ENCODE data around the gene TNNC2. TPM values are rescaled to one million over a fixed set of nuclear protein-coding genes. Genes with fewer than 3 reads are reported as not detected.

The TNNC2 gene
- total and polyA plus RNA-seq, 2 experiments from 2014 or later = 0.83 TPM; not detected in 1

DNA sequence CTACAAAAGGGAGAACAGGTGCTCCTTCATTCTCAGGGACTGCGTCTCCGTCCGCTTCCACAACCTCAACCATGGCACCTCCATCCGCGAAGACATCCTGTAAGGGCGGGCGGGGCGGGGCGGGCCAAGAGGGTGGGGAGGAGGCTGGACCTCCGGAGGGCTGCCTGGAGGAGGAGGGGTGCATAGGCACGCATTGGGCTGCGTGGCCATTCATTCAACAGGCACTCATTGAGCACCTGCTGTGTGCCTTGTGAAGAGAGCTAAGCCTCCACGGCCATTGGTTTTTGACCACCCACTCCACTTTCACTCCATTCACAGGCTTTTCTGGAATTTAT, 30.7 kb upstream of the TNNC2 start:
- no peaks in the 10 kb centered on the region; the same call in 1 of the 2 replicates for H3K36me3 ChIP-seq (ENCODE audit: low read depth)
- H3K4me2 ChIP-seq (ENCODE audit: unreplicated experiment) = peak overlapping the region; percentile 96
- no peaks in the 10 kb centered on the region for H3K9me2 ChIP-seq (ENCODE audit: insufficient read depth)
- H3K79me2 ChIP-seq (ENCODE audit: insufficient read depth) = peaks cover 44% of the 10 kb centered on the region
- H3K9ac ChIP-seq = peak overlapping the region; percentile 63
- in situ Hi-C loops (cut with MboI) = no loop called here
- H2AFZ ChIP-seq = peak overlapping the region; percentile 97
- H3K27me3 ChIP-seq (replicated peaks; ENCODE audit: insufficient read depth) = no peaks in the 10 kb centered on the region
- H3K27ac ChIP-seq = no peak overlapping the region
- no peaks in the 10 kb centered on the region for H4K20me1 ChIP-seq (ENCODE audit: insufficient read depth)
- peak overlapping the region; percentile 99 for H3K4me3 ChIP-seq
- WGBS, 2 experiments (ENCODE audit: low coverage in 1 of 2, low lambda C conversion rate in 2 of 2, missing lambda C conversion rate in 2 of 2) = 13 to 38% methylated on average over 5 to 12 of the region's 13 CpGs
- TF ChIP-seq EZH2phosphoT487 (IDR thresholded peaks at IDR 0.05; ENCODE audit: insufficient read depth, low read depth) = no peak
- TF ChIP-seq EZH2 (IDR thresholded peaks at IDR 0.05; ENCODE audit: insufficient read depth, poor library complexity, severe bottlenecking) = no peak
- no peaks in the 10 kb centered on the region for H3F3A ChIP-seq (ENCODE audit: insufficient read depth)
- H3K9me3 ChIP-seq (ENCODE audit: low read depth) = no peaks in the 10 kb centered on the region
- peak; percentile 37 for DNase-seq
- peaks cover 18% of the 10 kb centered on the region; the same call in 1 of the 2 replicates for H3K4me1 ChIP-seq (ENCODE audit: insufficient read depth)

DNA sequence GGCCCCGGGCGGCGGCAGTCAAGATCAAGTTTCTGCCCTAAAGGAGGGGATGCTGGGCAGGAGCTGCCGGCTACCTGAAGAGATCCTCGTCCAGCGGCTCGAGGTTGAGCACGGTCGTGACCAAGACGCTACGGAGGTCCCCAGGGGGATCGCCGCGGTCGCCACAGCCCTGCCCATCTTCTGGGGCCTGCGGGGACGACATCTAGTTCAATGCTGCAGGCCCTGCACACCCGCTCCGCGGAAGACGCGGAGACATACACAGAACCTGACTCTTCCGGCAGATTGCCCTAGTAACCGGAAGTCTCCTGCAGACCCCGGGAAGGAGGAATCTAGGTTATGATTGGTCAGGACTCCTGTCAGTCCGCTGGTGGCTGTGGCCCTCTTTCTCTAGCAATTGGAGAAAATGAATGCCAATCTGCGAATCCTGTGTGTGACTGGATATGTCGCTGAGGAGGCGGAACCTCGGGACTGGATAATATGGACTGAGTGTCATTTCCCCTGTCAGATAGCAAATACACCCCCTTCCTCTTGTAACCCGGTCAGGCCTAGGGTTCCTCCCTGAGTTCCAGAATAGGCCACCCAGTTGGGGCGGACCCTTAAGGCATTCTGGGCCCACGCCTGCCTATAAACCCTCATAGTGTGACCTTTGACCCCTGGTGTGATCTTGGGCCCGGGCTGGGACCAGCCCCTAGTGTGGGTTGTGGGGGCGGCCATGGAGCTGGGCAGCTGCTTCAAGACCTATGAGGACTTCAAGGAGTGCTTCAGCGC, 30.2 kb upstream of the TNNC2 start, which contains the start of the genes ACOT8 and ZSWIM3:
Gene ACOT8 (minus strand): TSS at position 279 of the 768 bp plus-strand sequence. CDS start 77 bp downstream, at position 202.
Gene ZSWIM3 (plus strand): TSS at position 501 of the 768 bp plus-strand sequence. CDS start 212 bp downstream, at position 713.
- DNase-seq = peak; percentile 99
- H3K4me1 ChIP-seq (ENCODE audit: insufficient read depth) = peaks cover 18% of the 10 kb centered on the region; the same call in 1 of the 2 replicates
- H2AFZ ChIP-seq = peak within 1 kb of the TSS; percentile 97
- TF ChIP-seq EZH2 (IDR thresholded peaks at IDR 0.05; ENCODE audit: insufficient read depth, poor library complexity, severe bottlenecking) (no peak), EZH2phosphoT487 (IDR thresholded peaks at IDR 0.05; ENCODE audit: insufficient read depth, low read depth) (no peak)
- 1% methylated on average over 30 to 36 of the region's 36 CpGs for WGBS, 2 experiments (ENCODE audit: low coverage in 1 of 2, low lambda C conversion rate in 2 of 2, missing lambda C conversion rate in 2 of 2)
- H3F3A ChIP-seq (ENCODE audit: insufficient read depth) = 0 out of 2 replicates have a peak, but pooled peaks cover 2% of the 10 kb centered on the region
- peak within 1 kb of the TSS; percentile 88 for H3K9ac ChIP-seq
- peaks cover 44% of the 10 kb centered on the region for H3K79me2 ChIP-seq (ENCODE audit: insufficient read depth)
- H4K20me1 ChIP-seq (ENCODE audit: insufficient read depth) = no peaks in the 10 kb centered on the region
- peak within 1 kb of the TSS; percentile 57 for H3K27ac ChIP-seq
- no peaks in the 10 kb centered on the region for H3K9me3 ChIP-seq (ENCODE audit: low read depth)
- no peaks in the 10 kb centered on the region for H3K9me2 ChIP-seq (ENCODE audit: insufficient read depth)
- H3K4me3 ChIP-seq = peak within 1 kb of the TSS; percentile 99
- in situ Hi-C loops (cut with MboI) = no loop called here
- no peaks in the 10 kb centered on the region; the same call in 1 of the 2 replicates for H3K36me3 ChIP-seq (ENCODE audit: low read depth)
- peak within 1 kb of the TSS; percentile 96 for H3K4me2 ChIP-seq (ENCODE audit: unreplicated experiment)
- no peaks in the 10 kb centered on the region for H3K27me3 ChIP-seq (replicated peaks; ENCODE audit: insufficient read depth)

DNA sequence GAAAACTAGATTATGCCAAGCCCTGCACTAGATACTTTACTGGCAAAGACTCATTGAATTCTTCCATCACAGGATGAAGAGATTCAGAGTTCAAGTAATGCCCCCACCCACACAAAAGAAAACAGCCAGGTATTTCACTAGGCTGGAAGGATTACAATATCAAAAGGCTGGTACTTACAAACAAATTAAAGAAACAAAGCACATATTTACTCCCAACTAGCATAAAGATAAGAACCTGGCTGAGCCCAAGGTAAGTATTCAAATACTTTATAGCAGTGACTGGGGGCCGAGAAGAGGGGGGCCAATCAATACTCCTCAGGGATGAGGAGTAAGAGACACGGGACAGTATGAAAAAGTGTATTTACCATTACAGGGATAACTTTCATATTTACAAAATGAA, 26.4 kb upstream of the TNNC2 start:
- in situ Hi-C loops (cut with MboI) = no loop called here
- 0 out of 2 replicates have a peak, but pooled peaks cover 10% of the 10 kb centered on the region for H3F3A ChIP-seq (ENCODE audit: insufficient read depth)
- WGBS, 2 experiments (ENCODE audit: low coverage in 1 of 2, low lambda C conversion rate in 2 of 2, missing lambda C conversion rate in 2 of 2) = 55 to 63% methylated on average over 2 of the region's 2 CpGs

DNA sequence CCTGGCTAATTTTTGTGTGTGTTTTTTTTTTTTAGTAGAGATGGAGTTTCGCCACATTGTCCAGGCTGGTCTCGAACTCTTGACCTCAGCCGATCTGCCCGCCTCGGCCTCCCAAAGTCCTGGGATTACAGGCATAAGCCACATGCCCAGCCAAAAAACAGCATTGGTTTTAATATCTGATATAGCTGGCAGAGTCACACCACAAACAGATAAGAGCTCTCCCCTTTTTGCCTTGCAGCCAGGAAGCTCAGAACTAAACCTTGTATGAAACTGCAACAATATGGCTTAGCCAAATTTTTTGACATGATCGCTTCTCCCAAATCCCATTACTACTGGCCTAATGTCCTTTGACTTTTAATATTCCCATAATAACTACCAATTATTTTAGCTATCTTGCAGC, 25.2 kb upstream of the TNNC2 start:
- TF ChIP-seq EZH2 (IDR thresholded peaks at IDR 0.05; ENCODE audit: insufficient read depth, poor library complexity, severe bottlenecking) (no peak), EZH2phosphoT487 (IDR thresholded peaks at IDR 0.05; ENCODE audit: insufficient read depth, low read depth) (no peak)
- H2AFZ ChIP-seq = no peak overlapping the region
- H3K27ac ChIP-seq = no peak overlapping the region

More for the DNA sequence above, 26.4 kb upstream of the TNNC2 start:
- Histone ChIP-seq H3K27me3 (replicated peaks; ENCODE audit: insufficient read depth) (no peaks in the 10 kb centered on the region), H3K9ac (no peak overlapping the region), H3K4me2 (ENCODE audit: unreplicated experiment) (no peak overlapping the region), H3K9me3 (ENCODE audit: low read depth) (no peaks in the 10 kb centered on the region), H3K36me3 (ENCODE audit: low read depth) (no peaks in the 10 kb centered on the region; the same call in none of the 2 replicates), H2AFZ (no peak overlapping the region), H3K4me1 (ENCODE audit: insufficient read depth) (peaks cover 12% of the 10 kb centered on the region; the same call in 1 of the 2 replicates), H3K27ac (no peak overlapping the region), H3K79me2 (ENCODE audit: insufficient read depth) (peaks cover 43% of the 10 kb centered on the region), H4K20me1 (ENCODE audit: insufficient read depth) (no peaks in the 10 kb centered on the region), H3K9me2 (ENCODE audit: insufficient read depth) (no peaks in the 10 kb centered on the region), H3K4me3 (no peak overlapping the region)
- no peak for DNase-seq
- TF ChIP-seq EZH2phosphoT487 (IDR thresholded peaks at IDR 0.05; ENCODE audit: insufficient read depth, low read depth) (no peak), EZH2 (IDR thresholded peaks at IDR 0.05; ENCODE audit: insufficient read depth, poor library complexity, severe bottlenecking) (no peak)

More for the DNA sequence above, 25.2 kb upstream of the TNNC2 start:
- no peak for DNase-seq
- Histone ChIP-seq H3K4me2 (ENCODE audit: unreplicated experiment) (no peak overlapping the region), H3K9me3 (ENCODE audit: low read depth) (no peaks in the 10 kb centered on the region), H3K9me2 (ENCODE audit: insufficient read depth) (no peaks in the 10 kb centered on the region), H3K79me2 (ENCODE audit: insufficient read depth) (peaks cover 38% of the 10 kb centered on the region), H4K20me1 (ENCODE audit: insufficient read depth) (no peaks in the 10 kb centered on the region), H3K4me1 (ENCODE audit: insufficient read depth) (peaks cover 7% of the 10 kb centered on the region; the same call in 1 of the 2 replicates), H3K4me3 (no peak overlapping the region), H3K27me3 (replicated peaks; ENCODE audit: insufficient read depth) (no peaks in the 10 kb centered on the region), H3K9ac (no peak overlapping the region), H3K36me3 (ENCODE audit: low read depth) (peaks cover 4% of the 10 kb centered on the region), H3F3A (ENCODE audit: insufficient read depth) (0 out of 2 replicates have a peak, but pooled peaks cover 10% of the 10 kb centered on the region)
- in situ Hi-C loops (cut with MboI) = no loop called here
- 97% methylated on average over 6 of the region's 6 CpGs for WGBS, 2 experiments (ENCODE audit: low coverage in 1 of 2, low lambda C conversion rate in 2 of 2, missing lambda C conversion rate in 2 of 2)

All from GM23248 (cell line).